HG02885 (cell line): ENCODE data around the gene TRA2B.
A peak's percentile ranks its signal among the peaks of the same experiment; 100 is the strongest.

Experiments
- ATAC-seq: cut with Tn5 transposase; IDR thresholded peaks from one replicate; pipeline ENCODE4 v1.9.1; 2021; ENCODE audit warnings: mild to moderate bottlenecking; ENCODE audit not compliant: unreplicated experiment, poor library complexity

TRA2B gene

DNA sequence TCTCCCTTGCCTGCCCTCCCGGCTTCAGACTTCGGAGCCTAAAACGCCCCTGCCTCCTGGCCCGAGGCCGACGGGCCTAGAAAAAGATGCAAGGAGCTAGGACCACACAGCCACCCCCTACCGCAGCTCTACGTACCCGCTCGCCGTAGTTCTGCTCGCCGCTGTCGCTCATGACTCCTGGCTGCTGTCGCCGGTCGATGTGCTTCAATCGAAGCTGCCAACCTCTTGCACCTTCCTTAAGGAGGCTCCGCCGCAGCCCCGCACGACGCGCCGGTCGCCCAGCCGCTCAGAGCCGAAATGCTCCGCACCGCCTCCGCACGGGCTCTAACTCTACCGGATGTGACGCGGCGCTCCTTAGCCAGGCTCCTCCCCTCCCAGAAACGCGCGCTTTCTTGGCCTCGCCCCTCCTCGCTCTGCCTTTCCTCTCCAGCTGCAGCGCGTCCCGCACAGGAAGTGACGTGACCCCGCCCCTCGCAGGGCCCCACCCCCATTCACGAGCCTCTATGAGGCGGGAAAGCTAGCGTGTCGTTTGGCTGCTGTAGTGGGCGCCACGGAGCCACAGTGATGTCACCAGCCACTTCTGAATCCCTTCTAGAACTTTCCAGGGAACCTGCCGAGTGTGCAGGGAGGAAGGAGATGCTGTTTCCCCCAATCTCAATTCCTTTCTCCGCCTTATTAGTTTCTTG, at the start of gene TRA2B:
TRA2B (minus strand) TSS at position 326 of the 686 bp plus-strand sequence; CDS start at position 172, 154 bp downstream.
- ATAC-seq = peak; percentile 94

DNA sequence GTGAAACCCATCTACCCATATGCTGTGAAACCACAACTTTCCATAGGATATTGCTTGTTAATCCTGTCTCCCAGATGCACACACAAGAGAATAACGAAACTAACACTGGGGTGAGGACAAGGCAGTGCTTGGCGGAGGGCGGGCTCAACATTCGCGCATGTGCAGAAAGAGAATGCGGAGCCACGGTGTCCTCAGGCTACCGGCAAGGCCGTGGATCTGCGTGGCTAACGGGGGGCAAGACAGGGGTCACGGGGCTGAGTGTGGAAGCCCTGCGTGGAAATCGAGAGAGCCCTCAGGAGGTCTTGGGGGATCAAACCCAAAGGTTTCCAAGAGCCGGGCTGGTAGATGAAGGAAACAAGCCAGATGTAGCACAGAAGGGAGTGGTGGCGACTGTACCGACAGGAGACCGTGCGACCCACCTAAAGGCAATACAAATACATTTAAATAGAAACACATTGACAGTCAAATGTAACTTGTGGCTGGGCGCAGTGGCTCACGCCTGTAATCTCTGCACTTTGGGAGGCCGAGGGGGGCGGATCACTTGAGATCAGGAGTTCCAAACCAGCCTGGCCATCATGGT, 48.5 kb upstream of the TRA2B start:
- no peak for ATAC-seq

- no peak for ATAC-seq
Observed at GRCh38 chr3:185984203-185984602, 46.4 kb upstream of the TRA2B start.

- ATAC-seq = peak; percentile 53
Observed at GRCh38 chr3:185983495-185984141, 45.8 kb upstream of the TRA2B start.

- ATAC-seq = no peak
Observed at GRCh38 chr3:185982632-185983031, 44.8 kb upstream of the TRA2B start.

GRCh38 chr3:185981621-185982020, 43.8 kb upstream of the TRA2B start:
- no peak for ATAC-seq

- ATAC-seq = no peak
Observed at GRCh38 chr3:185979721-185980121, 41.9 kb upstream of the TRA2B start.

GRCh38 chr3:185978516-185978915, 40.7 kb upstream of the TRA2B start:
- no peak for ATAC-seq

- no peak for ATAC-seq
Observed at GRCh38 chr3:185977679-185978040, 39.8 kb upstream of the TRA2B start.

- ATAC-seq = peak; percentile 82
Observed at GRCh38 chr3:185976977-185977678, 39.3 kb upstream of the TRA2B start.

GRCh38 chr3:185976100-185976499, 38.3 kb upstream of the TRA2B start:
- no peak for ATAC-seq

DNA sequence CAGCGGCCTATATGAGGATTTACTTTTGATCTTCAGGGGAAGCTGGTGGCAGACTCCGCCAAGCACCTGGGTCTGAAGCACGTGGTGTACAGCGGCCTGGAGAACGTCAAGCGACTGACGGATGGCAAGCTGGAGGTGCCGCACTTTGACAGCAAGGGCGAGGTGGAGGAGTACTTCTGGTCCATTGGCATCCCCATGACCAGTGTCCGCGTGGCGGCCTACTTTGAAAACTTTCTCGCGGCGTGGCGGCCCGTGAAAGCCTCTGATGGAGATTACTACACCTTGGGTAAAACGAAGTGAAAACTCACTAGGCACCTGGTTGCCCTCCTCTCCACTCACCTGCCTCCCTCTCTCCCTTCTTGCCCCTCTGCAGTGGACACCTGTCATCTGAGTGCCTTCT, 33.8 kb upstream of the TRA2B start:
- ATAC-seq = no peak

- no peak for ATAC-seq
Observed at GRCh38 chr3:185968168-185968567, 30.4 kb upstream of the TRA2B start.

- no peak for ATAC-seq
Observed at GRCh38 chr3:185966655-185967054, 28.8 kb upstream of the TRA2B start.

DNA sequence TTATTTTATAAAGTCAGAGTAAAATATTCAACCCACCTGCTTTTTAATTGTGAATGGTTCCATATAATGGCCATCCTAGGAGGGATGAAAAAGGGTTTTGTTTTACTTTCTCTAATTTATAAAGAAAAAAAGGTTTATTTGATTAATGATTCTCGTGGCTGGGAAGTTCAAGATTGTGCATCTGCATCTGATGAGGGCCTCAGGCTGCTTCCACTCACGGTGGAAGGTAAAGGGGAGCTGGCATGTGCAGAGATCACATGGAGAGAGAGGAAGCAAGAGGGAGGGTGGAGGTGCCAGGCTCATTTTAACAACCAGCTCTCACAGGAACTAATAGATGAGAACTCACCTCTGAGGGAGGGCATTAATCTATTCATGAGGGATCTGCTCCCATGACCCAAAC, 27.7 kb upstream of the TRA2B start:
- ATAC-seq = no peak

GRCh38 chr3:185961675-185962232, 23.9 kb upstream of the TRA2B start:
- no peak for ATAC-seq

GRCh38 chr3:185960522-185961288, 22.9 kb upstream of the TRA2B start:
- ATAC-seq = no peak

DNA sequence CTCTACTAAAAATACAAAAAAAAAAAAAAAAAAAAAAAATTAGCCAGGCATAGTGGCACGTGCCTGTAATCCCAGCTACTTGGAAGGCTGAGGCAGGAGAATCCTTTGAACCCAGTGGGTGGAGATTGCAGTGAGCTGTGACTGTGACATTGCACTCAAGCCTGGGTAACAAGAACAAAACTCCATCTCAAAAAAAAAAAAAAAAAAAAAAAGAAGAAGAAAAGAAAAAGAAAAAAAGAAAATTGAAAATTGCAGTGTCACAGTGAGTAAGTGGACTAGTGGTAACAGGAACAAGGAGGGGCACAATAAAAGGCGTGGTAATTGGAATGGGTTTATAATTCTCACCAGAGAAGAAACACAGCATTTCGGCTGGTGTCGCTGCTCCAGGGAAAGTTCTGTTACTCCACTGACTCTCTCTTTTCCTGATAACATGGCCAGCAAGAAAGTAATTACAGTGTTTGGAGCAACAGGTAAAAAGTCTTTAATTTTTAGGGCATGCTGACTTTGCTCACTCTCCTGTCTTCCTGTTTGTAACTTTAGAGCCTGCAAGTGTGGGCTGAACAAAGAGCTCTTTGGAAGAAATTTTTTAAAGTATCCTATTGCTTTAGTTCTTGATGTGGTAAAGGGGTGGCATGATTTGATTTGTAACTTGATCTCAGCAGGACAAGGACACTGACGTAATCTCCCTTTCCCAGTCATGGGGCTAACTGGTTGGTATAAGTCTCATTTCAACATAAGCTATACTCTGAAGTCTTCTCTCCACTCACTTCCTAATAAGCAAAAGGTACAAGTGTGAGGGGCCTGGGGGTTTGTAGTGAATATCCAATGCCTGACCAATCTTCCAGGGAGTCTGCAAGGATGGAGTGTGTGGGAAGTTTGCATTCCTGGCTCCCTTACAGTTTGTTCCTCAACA, 22.1 kb upstream of the TRA2B start:
- ATAC-seq = no peak

GRCh38 chr3:185958626-185959025, 20.8 kb upstream of the TRA2B start:
- no peak for ATAC-seq
